ENCODE results near the gene KRT82.

- no peak for TF ChIP-seq CTCF (conservative IDR thresholded peaks at IDR 0.05; ENCODE audit: low read depth in 2 of 2)
- no peak for TF ChIP-seq EZH2phosphoT487 (IDR thresholded peaks at IDR 0.05; ENCODE audit: unreplicated experiment)
- no peak for TF ChIP-seq STAT1 (IDR thresholded peaks at IDR 0.05; ENCODE audit: unreplicated experiment)
- no peak for TF ChIP-seq POLR2AphosphoS5 (IDR thresholded peaks at IDR 0.05; ENCODE audit: low read depth)
Observed at GRCh38 chr12:52448228-52448627, 42.1 kb upstream of the KRT82 start.
